Mesothelial cell of epicardium (in vitro differentiated cells): ENCODE measurements around the gene ITGB3BP. TPM values are rescaled to one million over a fixed set of nuclear protein-coding genes. Genes with fewer than 3 reads are reported as not detected.

Source experiments
- DNase-seq, 2 experiments: peaks; one replicate each; pipeline ENCODE4 v3.0.0; 2021; ENCODE audit warnings: low spot score in 2 of 2; ENCODE audit not compliant: unreplicated experiment in 2 of 2
- H3K27ac Mint-ChIP-seq: 2 replicates; pipeline ENCODE4 v1.8.0; 2021; ENCODE audit warnings: mixed read lengths
- H3K27me3 Mint-ChIP-seq: 2 replicates; pipeline ENCODE4 v1.8.0; 2021; ENCODE audit warnings: low read depth, mixed read lengths
- H3K36me3 Mint-ChIP-seq: 2 replicates; pipeline ENCODE4 v1.8.0; 2021; ENCODE audit warnings: mixed read lengths
- H3K4me1 Mint-ChIP-seq: 2 replicates; pipeline ENCODE4 v1.8.0; 2021; ENCODE audit warnings: mixed read lengths
- H3K4me3 Mint-ChIP-seq: 2 replicates; pipeline ENCODE4 v1.8.0; 2021; ENCODE audit warnings: mild to moderate bottlenecking, moderate library complexity, mixed read lengths
- H3K9me3 Mint-ChIP-seq: 2 replicates; pipeline ENCODE4 v1.8.0; 2021; ENCODE audit warnings: mixed read lengths
- CTCF ChIP-seq: fragments of 200-600 bp; sonication (generic); IDR thresholded peaks from one replicate; pipeline ENCODE4 v1.5.0; 2021; ENCODE audit warnings: antibody characterized with exemption; ENCODE audit not compliant: unreplicated experiment
- total RNA-seq: library from RNA; stranded (reverse); gene quantifications from 3 replicates; pipeline ENCODE4 v1.2.1, GENCODE V29; 2021

Gene ITGB3BP
- total RNA-seq, 1 donor from 2014 or later, result 37.7 TPM

GRCh38 chr1:63557365-63557987 is 34.5 kb upstream of the ITGB3BP start:
- no peak overlapping the region for H3K27ac Mint-ChIP-seq
- TF ChIP-seq CTCF, result peak; percentile 52
- peaks cover 6% of the 10 kb centered on the region for H3K36me3 Mint-ChIP-seq
- no peak overlapping the region for H3K4me3 Mint-ChIP-seq
- no peaks in the 10 kb centered on the region for H3K9me3 Mint-ChIP-seq
- no peak for DNase-seq
- peaks cover 2% of the 10 kb centered on the region for H3K4me1 Mint-ChIP-seq
- H3K27me3 Mint-ChIP-seq, result no peaks in the 10 kb centered on the region

GRCh38 chr1:63555480-63555879 is 32.5 kb upstream of the ITGB3BP start:
- H3K9me3 Mint-ChIP-seq, result no peaks in the 10 kb centered on the region
- H3K27me3 Mint-ChIP-seq, result no peaks in the 10 kb centered on the region
- H3K27ac Mint-ChIP-seq, result no peak overlapping the region
- TF ChIP-seq CTCF, result no peak
- DNase-seq, result no peak
- H3K4me1 Mint-ChIP-seq, result peaks cover 2% of the 10 kb centered on the region
- no peak overlapping the region for H3K4me3 Mint-ChIP-seq
- peaks cover 3% of the 10 kb centered on the region for H3K36me3 Mint-ChIP-seq

GRCh38 chr1:63548877-63549276 is 25.9 kb upstream of the ITGB3BP start:
- no peak for DNase-seq
- Mint-ChIP-seq H3K9me3 (peaks cover 8% of the 10 kb centered on the region), H3K27ac (no peak overlapping the region), H3K4me3 (no peak overlapping the region), H3K4me1 (no peaks in the 10 kb centered on the region), H3K27me3 (no peaks in the 10 kb centered on the region), H3K36me3 (peaks cover 22% of the 10 kb centered on the region)
- no peak for TF ChIP-seq CTCF

- H3K4me3 Mint-ChIP-seq, result no peak overlapping the region
- no peak overlapping the region for H3K27ac Mint-ChIP-seq
- no peak for DNase-seq
Observed at GRCh38 chr1:63548303-63548702, 25.3 kb upstream of the ITGB3BP start.

GRCh38 chr1:63547621-63548294 is 24.7 kb upstream of the ITGB3BP start:
- H3K27ac Mint-ChIP-seq, result no peak overlapping the region
- TF ChIP-seq CTCF, result no peak
- peaks cover 26% of the 10 kb centered on the region for H3K36me3 Mint-ChIP-seq
- no peaks in the 10 kb centered on the region for H3K4me1 Mint-ChIP-seq
- peaks cover 12% of the 10 kb centered on the region for H3K9me3 Mint-ChIP-seq
- DNase-seq, result no peak
- H3K4me3 Mint-ChIP-seq, result no peak overlapping the region
- H3K27me3 Mint-ChIP-seq, result no peaks in the 10 kb centered on the region

More at GRCh38 chr1:63548303-63548702, 25.3 kb upstream of the ITGB3BP start:
- peaks cover 22% of the 10 kb centered on the region for H3K36me3 Mint-ChIP-seq
- no peaks in the 10 kb centered on the region for H3K4me1 Mint-ChIP-seq
- no peaks in the 10 kb centered on the region for H3K27me3 Mint-ChIP-seq
- no peak for TF ChIP-seq CTCF
- peaks cover 8% of the 10 kb centered on the region for H3K9me3 Mint-ChIP-seq
